HG02852 (cell line): ENCODE measurements around the gene SPECC1L.

Source experiments
- ATAC-seq: cut with Tn5 transposase; IDR thresholded peaks from one replicate; pipeline ENCODE4 v1.9.1; 2021; ENCODE audit warnings: mild to moderate bottlenecking, moderate library complexity; ENCODE audit not compliant: unreplicated experiment

Gene SPECC1L

DNA sequence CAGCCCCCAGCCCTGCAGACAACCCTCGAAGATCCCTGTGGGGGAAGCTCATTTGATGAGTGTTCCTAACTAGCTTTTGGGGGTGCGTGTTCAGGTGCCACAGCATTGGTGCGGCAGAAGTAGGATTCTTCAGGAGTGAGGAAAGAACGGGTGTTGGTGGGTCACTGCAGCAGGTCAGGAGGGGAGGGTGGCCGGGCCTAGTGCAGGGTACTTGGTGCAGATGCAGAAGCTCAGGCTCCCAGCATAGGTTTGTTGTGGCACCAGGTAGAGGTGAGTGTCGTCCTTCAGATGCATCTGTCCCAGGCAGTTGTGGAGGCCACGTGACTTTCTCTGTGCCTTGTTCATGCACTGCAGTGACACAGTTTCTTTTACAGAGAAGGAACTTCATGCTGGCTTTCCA is 141.6 kb downstream of the SPECC1L start:
- no peak for ATAC-seq

- ATAC-seq = no peak
Observed at GRCh38 chr22:24413271-24413670, 142.6 kb downstream of the SPECC1L start.

- no peak for ATAC-seq
Observed at GRCh38 chr22:24413736-24414385, 143.2 kb downstream of the SPECC1L start.

DNA sequence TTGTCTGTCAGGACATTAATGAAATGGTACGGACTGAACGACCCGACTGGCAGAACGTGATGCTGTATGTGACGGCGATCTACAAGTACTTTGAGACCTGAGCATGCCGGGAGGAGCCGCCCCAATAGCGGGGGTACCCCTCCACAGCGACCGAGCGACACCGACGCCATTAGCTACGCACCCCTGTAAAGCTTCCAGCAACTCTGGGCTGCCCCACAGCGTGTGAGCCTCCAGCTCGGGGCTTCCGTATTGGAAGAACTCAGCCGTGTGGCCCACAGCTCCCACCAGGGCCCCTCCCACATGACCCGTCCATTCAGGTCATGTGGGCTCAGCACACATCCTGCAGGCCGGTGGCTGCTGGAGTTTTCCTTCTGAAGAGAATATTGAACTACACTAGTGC is 143.9 kb downstream of the SPECC1L start:
- no peak for ATAC-seq

DNA sequence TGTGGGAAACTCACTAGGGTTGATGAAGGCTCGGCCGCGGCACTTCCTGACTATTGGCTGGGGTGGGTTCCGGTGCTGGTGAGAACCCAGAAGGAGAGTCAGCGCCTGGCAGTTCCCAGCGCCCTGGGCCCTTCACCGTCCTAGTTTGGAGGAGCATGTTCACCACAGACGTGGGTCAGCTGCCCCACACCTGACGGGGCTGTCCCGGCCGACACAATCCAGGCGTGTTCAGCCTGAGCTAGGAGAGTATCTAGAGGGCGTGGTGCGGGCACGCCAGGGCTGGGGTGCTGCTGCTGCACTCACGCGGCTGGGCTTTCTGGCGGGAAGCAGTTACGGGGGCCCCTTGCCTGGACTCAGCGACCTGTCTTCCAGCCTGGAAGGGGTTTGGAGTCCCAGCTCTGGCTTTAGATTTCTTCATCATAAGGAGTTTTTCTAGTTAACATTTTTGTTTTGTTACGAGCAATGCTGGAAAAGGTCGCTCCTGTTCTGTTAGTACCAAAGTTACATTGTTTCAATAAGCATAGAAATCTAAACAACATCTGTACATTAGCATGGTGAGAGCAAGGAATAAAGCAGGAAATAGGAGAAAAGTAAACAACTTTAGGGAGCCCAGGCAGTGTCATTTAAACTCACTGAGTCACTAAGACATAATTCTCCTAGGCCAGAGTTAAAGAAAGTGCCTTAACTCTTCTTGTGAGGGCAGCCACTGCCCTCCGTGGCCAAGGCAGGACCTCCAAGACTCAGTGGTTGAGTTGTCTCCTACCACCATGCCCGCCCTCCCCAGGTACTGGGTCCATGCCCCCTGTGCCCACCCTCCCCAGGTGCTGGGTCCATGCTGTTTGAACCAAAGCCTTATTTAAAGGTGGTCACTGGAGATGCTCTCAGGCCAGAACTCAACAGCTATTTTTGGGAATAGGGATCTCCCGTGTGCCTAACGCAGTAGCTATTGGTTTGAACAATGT is 144.6 kb downstream of the SPECC1L start:
- ATAC-seq = no peak

DNA sequence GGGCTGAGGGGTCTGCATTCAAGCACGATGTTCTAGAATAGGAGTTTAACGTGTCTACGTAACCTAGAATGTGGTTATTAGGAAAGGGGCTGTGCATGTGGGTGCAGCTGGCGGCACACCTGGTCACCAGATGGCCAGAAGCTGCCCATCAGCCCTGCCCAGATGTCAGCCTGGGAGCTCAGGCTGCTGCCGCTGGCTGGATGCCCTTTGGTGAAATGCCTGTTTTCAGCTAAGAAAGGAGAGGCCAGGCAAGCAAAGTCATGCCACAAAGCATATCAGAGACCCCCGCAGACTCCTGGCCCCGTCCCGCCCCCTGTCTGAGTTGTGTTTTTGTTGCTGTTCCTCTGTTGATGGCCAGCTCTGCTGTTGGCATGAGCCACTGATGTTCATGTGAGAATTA is 145.5 kb downstream of the SPECC1L start:
- ATAC-seq = no peak

DNA sequence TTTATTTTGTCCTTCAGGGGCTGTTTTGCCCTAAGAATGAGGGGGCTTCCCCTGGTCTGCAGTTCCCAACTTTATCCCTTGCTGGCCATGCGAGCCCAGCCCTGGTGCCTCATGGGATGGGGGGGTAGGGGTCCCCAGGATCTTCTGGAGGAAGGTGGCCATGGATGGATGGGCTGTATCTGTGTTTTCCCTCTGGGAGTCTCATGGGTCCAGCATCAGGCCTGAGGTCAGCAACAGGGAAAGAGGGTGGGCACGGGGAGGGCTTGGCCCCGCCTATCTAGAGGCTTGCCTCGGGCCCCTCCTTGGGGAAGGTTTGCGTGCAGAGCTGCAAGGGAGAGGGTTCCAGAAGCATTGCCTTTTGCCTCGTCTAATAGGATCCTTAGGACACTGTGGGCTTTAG is 146.0 kb downstream of the SPECC1L start:
- ATAC-seq = no peak

DNA sequence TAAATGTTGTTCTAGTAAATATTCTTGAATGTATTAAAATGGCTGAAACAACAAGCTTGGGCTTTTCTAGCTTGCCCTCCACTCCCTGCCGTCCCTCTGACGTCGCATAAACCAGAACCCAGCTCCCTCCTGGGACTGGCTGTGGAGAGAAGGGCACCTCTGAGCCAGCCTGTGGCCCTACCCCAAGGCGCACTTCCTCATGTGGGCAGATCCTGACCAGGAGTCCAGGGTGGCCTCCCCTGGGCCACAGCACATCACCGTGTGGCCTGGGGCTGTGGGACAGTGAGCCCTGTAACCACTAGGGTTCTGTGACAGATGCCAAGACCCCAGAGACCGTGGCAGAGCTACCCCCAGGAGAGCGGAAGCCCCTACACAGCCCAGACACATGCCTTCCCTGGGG is 146.6 kb downstream of the SPECC1L start:
- ATAC-seq = no peak

DNA sequence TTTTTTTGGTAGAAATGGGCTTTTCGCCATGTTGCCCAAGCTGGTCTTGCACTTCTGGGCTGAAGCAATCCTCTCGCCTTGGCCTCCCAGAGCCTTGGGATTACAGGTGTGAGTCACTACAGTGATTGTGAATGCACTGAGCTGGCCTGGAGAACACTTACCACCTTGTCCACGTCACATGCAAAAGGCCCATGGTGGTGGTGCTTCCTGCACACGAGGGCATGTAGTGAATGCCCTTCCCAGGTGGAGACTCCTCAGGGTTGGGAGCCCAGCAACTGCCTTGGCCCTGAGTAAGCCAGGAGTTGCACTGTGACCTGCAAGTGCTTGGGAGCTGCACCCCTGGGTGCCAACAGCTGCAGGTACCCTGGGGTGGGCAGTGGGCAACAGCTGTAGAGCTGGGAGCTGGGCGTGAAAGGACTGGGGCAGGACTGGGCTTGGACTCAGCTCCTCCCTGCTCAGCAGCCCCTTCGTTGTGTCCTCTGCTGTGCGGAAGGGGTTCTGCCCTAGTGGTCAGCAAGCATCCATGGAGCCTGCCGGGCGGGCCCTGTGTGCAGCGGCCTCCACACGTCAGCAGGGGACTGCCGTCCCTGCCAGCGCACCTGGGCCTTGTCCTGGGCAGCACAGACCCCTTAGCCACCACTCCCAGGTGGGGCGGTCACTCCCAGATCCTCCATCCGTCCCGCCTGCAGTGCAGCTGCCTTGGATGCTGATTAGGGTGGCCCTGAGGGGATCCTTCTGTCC is 147.4 kb downstream of the SPECC1L start:
- ATAC-seq = no peak

DNA sequence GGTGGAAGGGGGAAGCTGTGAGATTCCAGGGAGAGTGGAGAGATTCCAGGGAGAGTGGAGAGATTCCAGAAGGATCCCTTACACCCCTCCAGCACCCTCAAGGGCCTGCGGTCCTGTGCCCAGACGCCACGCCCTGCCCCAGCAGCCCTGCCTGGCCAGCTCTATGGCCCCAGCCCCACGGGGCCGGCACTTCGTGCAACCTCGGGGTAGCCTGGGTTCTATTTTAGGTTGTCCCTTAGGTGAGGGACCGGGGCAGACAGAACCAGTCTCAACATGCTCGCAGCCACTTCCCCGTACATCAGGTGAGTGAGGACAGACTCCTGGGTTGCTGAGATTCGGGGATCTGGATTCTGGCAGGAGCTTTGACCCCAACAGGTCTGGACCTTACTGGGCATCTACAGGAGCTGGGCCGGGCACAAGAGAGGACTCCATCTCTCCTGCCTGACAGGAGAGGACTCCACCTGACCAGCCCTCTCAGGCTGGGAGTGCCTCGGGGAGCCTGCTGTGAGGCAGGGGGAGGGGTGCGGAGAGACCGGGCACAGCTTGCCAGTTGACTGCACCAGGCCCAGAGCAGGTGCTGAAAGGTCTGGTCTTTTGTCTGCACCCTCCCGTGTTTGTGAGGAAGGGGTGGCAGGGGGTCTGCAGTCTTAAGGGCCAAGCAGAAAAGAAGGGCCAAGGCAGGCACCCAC is 148.3 kb downstream of the SPECC1L start:
- no peak for ATAC-seq

DNA sequence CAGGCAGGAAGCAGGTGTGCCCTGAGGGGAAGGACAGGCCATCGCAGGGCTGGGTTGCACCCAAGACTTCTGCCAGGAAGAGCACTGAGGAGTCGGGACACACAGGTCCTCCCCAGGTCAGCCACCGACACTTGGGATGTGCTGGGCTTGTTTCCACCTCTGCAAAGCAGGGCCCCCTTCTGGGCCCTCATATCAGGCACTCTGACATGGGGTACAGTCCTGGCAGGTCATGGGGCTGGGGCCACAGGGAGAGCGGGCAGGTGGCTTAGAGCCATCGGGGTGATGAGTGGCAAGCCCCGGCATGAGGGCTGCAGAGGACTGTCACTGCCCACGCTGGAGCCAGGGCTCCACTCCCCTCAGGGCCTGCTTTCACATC is 148.8 kb downstream of the SPECC1L start:
- ATAC-seq = no peak

GRCh38 chr22:24420072-24420976 is 149.7 kb downstream of the SPECC1L start:
- ATAC-seq = no peak

DNA sequence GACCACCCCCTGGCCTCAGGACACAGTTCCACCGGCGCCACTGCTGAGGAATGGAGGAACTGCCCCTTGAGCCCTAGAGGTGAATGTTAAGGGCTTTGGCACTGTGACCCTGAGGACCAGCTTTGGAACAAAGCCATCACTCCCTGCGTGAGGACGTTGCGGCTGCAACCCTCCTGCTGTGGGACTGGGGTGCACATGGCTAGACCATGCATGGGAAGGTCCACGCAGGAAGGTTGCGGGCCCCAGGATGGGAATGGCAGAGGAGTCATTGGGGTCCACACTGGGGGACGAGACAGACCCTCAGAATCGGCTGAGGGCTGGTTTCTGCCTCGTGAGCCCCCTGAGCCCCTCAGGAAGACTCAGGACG is 150.3 kb downstream of the SPECC1L start:
- no peak for ATAC-seq

- no peak for ATAC-seq
Observed at GRCh38 chr22:24421428-24421931, 150.8 kb downstream of the SPECC1L start.

- ATAC-seq = no peak
Observed at GRCh38 chr22:24422102-24422665, 151.6 kb downstream of the SPECC1L start.

- ATAC-seq = no peak
Observed at GRCh38 chr22:24423519-24424000, 152.9 kb downstream of the SPECC1L start.

- ATAC-seq = no peak
Observed at GRCh38 chr22:24424001-24424900, 153.6 kb downstream of the SPECC1L start.
